HG03469 (cell line): ENCODE results near the gene VPS13D.

Experiments used
- ATAC-seq: cut with Tn5 transposase; IDR thresholded peaks from one replicate; pipeline ENCODE4 v1.9.1; 2021; ENCODE audit warnings: mild to moderate bottlenecking, moderate library complexity, moderate number of reproducible peaks; ENCODE audit not compliant: unreplicated experiment

Gene VPS13D

DNA sequence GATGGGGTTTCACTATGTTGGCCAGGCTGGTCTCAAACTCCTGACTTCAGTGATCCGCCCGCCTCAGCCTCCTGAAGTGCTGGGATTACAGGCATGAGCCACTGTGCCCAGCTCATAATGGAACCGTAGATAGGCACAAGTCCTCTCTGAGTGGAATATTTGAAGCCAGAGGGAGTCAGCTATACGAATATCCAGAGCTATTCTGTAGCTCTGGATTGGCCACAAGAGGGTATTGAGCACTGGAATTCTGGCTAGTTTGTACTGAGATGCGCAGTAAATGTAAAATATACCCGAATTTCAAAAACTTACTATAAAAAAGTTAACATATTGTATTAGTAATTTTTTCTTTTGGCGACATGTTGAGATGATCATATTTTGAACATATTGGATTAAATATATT is 851 bp upstream of the VPS13D start:
- ATAC-seq = no peak

DNA sequence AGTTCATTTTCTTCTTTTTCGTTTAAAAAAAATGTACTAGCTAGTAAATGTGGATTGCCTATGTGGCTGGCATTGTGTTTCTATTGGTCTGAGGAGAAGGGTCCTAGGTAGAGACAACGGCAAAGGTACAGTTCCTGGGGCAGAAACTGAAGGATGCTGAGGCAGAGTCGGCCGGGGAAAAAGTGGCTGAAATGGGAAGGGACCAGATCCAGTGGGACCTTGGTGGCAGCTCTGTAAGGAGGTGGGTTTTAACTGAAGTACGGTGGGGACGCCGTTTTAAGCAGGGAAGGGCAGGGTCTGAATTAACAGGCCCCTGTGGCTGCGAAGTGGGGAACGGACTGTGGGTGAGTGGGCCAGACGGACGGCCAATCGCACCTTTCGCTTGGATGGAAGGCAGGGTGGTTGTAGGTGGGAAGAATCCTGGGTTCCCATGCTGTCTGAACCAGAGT is 420 bp upstream of the VPS13D start:
- ATAC-seq = no peak

DNA sequence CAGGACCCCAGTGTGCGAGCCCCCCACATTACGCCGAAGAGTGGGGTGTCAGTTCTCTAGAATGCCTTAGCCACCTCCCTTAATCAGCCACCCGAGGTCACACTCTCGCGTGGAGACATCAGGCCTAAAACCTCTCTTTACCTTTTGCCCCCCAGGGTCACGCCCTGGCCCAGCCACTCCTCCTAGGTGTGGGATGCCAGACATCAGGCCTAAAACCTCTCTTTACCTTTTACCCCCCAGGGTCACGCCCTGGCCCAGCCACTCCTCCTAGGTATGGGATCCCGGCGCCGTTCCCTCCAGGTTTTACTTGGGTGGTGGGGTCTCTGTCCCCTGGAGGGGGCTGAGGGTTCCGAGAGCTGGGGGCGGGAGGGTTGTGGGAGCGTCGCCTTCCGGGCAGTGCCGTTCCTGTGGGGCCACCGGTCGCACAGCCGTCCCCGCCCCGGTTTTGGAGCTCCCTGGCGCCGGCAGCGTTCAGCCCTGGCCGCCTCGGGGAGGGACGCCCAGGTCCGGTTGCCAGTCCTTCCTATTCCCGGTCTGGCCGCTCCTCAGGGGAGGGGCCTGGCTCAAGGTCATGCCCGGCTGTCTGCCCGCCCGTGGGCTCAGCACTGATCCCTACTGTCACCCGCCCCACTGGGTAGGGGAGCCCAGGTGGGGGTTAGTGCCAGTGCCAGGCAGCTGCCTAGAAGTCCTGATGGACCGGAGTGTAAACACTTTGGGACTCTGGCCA is 882 bp downstream of the VPS13D start:
- ATAC-seq = peak; percentile 11

DNA sequence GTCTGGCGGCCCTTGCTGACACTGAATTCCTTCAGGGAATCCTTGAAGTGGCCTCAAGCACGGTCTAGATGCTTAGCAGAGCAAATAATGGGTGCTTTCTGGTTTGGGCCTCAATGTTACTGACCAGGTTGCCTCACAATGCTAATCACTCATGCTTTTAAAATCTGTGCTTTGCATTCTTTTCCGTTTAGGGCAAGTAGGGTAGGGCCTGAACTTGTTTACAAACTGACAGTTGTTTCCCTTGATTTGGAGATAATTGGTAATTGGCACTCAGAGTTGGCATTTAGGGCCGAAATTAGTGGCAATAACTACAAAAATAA is 1.4 kb downstream of the VPS13D start:
- ATAC-seq = no peak

DNA sequence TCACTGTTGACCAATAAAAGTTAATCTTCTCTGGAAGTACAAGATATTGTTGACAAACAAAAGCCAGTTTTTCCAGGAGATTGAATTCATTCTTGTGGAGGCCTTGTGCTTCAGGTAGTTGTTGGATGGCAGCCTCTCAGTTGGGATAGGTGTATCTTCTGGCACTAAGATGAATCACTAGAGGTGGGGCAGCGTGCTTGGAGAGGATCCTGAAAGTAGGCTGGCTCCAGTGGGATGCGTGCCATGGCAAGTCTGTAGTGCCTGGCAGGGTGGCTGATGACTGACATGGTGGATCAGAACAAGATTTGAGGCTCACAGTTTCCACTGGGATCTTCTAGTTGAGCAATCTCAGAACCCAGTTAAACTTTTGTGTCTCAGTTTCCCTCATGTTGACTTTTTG is 2.4 kb downstream of the VPS13D start:
- no peak for ATAC-seq

DNA sequence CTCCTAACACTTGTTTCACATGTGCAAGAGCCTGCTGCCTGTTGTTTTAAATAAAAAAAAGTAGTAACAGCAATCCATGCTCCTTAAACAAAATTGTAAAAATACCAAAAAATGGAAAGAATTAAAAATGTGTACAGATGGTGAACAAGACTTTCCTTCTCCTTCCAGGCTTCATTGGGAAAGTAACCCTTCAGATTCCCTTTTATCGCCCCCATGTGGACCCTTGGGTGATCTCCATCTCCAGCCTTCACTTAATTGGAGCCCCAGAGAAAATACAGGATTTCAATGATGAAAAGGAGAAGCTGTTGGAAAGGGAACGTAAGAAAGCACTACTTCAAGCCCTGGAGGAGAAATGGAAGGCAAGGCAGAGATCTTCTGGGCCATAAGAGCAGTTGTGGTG is 14.2 kb downstream of the VPS13D start:
- ATAC-seq = no peak

DNA sequence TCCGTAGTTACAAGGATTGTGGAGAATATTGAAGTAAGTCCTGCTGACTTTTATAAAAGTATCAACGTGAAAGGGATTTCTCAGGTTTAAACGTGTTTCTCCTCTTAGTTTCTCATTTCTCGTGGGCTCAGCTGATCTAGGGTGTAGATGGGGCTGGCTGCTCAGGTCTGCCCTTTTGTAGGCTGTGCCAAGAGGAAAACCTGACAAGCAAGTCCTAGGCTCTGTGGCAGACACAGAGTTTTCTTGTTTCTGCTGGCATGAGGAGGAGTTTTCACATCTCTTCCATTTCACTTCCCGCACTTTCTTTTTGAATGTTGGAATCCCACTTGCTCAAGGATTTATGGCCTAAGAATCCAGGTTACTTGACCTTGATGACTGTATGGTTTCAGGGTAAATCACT is 14.8 kb downstream of the VPS13D start:
- ATAC-seq = no peak

DNA sequence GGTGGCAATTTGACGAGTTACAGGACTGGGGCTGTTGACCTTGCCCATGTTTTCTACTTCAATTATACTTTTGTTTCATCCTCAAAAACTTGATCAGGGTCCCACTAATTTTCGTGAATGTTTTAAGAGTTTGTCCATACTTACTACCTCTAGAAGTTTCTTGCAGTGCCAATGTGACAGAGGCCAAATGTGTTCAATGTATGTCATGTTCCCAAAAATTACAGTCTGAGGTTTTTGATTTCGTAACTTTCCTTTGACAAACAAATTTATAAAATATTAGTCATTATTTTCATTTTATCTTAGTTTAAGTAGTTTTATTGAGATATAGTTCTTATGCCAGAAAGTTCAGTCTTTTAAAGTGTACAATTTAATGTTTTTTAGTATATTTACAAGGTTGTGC is 15.3 kb downstream of the VPS13D start:
- ATAC-seq = no peak

DNA sequence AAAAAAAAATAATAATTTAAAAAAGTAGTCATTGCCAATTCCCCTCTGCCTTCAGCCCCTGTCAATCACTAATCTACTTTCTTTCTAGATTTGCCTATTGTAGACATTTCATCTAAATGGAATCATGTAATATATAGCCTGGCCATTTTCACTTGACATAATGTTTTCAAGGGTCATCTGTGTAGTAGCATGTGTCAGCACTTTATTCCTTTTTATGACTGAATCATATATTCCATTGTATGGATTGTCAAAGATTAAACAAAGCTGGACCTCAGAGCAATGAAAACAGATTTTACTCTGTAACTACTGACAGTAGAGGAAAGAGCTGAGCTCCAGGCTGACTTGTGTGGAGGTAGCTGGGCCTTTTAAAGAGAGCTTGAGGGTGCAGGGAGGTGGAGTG is 15.9 kb downstream of the VPS13D start:
- no peak for ATAC-seq

DNA sequence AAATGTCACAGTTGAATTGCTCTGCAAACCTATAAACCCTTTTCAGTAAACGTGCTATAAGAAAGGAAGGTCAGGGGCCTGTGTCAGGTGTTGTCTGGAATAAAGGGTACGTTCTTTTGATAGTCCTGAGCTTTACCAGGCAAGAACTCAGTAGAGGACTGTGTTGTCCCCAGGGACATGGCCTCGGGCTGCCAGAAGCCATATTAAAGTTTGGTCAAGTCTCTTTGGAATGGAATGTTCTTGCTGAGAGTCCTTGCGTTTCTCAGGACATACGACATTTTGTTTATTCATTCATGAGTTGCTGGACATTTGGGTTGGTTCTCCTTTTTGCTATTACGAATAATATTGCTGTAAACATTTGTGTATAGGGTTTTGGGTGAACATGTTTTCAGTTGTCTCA is 16.8 kb downstream of the VPS13D start:
- ATAC-seq = no peak

DNA sequence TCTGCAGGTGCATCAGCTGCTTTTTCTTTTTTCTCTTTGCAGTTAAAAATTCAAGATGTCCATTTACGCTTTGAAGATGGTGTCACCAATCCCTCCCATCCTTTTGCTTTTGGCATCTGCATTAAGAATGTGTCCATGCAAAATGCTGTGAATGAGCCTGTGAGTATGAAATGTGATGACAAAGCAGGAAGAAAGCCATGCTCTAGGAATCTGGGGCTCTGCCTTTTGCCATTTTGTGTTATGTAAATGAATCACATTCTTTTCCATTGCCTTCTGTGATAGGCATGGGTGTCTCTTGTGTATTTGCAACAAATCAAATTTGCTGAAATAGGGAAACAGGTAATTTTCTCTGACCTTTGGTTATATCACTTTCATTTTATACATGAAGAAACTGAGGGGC is 19.4 kb downstream of the VPS13D start:
- no peak for ATAC-seq

DNA sequence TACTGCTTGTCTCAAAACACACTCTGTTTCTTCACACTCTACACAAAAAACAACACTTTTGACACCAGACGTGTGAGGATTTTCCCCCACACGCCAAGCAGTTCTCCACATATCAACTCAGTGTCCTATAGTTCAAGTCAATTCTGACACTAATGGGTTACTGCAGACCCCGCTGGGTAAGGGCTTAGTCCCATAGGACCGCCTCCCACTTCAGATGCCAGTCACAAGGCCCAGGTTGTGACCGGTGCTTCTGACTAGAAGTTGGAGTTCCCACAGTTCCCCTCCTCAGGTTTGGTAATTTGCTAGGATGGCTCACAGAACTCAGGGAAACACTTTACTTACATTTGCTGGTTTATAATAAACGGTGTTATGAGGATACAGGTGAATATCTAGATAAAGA is 19.9 kb downstream of the VPS13D start:
- no peak for ATAC-seq

DNA sequence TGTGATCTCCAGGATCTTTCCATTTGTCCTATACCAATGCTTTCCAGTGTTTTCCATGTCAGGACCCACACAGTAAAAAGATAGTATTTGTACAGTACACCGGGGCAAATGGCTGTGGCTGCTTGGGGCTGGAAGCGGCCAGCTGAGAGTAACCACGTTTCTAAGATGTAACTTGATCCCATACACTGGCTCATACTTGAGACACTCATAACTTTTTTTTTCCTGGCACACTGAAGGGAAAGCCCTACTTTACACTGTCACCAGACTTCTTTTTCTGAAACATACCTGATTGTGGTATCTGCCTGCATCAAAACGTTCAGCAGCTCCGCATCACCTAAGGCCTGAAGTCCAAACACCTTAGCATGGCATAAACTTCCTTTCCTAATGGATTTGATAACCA is 21.6 kb downstream of the VPS13D start:
- ATAC-seq = no peak

DNA sequence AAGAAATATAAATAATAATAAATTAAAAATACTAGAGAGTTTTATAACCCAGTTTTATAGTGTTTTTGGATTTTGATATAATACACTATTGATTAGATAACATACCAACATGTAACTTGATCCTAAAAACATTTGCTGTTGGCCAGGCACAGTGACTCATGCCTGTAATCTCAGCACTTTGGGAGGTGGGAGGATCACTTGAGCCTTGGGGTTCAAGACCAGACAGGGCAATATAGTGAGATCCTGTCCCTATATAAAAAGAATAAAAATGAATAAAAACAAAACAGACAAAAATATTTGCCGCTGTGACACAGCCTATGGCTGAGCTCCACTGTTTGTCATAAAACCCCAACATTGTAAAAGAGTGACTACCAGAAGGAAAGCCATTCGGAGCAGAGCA is 26.1 kb downstream of the VPS13D start:
- no peak for ATAC-seq

DNA sequence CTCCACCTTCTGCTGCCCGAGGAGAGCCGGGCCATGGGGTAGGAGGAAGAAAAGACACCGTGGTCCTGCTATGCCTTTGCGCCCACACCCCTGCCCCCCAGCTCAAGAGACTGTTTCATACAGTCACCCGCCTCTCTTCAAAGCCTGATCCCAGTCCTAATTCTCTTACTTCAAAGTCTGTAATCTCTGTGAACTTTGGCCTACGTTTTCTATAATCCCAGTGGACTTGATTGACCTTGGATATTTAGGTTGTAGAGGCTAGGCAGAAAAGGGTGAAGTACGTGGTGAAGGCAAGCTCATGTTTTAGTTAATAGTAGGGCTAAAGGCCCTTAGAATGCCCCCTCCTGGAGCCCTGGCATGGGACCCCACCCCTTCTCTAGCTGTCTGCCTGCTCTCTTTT is 28.4 kb downstream of the VPS13D start:
- no peak for ATAC-seq

DNA sequence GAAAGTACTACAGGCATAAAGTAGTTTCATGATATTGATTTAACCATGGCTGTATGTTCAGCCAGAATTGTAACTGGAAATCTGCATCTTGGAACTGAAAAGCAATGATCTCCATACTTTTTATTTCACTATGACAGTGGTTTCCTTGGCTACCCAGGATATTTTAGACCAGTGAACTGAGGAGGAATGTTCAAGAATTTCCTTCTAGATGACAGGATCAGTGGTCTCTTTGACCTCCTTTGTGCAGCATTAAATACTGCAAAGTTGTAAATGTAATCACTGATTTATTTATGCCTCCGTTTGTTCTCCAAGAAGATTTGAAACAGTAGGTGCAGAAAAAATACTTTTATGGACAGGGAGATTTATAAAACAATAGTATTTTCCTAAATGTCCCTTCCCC is 39.5 kb downstream of the VPS13D start:
- ATAC-seq = no peak

DNA sequence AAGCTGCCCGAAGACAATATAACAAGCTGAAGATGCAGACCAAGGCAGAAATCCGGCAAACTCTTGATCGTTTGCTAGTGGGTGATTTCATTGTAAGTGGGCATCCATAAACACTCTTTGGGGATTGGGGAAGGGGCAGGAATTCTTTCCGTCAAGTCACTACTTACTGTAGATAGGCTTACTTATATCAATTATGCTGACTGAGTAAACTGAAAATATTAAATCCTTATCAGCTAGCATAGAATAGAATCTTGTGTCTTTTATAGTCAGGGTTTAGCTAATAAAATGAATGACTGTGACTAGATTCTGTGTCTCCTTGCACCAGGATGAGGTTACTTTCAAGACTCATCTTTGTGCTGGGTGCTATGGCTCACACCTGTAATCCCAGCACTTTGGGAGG is 41.2 kb downstream of the VPS13D start:
- ATAC-seq = no peak

DNA sequence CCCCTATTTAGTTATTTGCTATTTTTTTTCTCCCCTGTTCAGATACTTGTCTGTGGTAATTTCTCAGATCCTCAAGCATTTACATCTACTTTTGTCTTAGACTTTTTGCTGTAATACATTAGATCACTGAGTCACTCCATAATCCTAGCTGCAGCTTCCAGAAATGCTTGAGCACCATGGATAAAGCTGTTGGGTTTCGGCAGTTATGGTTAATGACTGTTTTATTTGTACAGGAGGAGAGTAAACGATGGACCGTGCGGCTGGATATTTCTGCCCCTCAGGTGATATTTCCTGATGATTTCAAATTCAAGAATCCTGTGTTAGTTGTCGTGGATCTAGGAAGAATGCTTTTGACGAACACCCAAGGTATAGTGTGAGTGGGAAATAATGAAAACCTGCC is 42.9 kb downstream of the VPS13D start:
- no peak for ATAC-seq

DNA sequence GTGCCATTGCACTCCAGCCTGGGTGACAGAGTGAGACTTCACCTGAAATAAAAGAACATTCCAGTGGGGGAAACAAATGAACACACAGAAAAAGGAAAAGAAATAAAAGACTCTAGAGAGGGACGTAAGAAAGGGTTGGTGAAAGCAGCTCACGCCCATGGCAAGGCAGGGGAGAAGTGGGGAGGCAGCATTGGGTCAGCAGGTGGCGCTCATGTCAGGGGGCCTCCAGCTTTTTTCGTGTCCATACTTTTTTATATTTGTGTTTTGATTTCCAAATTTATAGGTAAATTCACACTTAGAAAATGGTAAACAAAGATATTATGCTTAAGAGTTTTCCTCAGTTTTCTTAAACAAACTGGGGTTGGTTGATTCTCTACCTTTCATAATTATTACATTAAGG is 45.5 kb downstream of the VPS13D start:
- ATAC-seq = no peak

DNA sequence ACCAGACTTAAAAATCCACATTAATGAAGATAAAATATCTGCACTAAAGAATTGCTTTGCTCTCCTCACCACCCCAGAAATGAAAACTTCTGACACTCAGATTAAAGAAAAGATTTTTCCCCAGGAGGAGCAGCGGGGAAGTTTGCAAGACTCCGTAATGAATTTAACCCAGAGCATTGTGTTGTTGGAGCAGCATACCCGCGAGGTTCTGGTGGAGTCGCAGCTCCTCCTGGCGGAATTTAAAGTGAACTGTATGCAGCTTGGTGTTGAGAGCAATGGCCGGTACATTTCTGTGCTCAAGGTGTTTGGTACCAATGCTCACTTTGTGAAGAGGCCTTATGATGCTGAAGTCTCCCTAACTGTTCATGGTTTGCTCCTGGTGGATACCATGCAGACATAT is 46.4 kb downstream of the VPS13D start:
- ATAC-seq = no peak

DNA sequence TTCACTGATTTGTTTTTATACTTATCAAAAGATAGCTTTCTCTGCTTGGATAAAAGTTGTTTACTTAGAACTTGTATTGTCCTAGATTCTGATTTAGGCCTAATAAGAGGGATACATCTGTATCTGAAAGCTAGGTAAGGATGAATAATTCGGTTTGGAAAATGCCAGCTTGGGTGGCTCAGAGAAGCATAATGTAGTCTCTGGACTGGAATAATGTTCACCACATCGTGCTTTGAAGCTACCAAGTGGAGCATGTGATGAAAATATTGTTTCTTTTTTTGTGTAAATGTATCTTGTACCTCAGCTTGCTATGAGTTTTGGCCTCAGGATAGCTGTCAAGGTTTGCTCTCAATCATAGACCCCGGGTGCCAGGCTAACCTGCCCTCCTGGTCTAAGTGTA is 49.2 kb downstream of the VPS13D start:
- ATAC-seq = no peak

DNA sequence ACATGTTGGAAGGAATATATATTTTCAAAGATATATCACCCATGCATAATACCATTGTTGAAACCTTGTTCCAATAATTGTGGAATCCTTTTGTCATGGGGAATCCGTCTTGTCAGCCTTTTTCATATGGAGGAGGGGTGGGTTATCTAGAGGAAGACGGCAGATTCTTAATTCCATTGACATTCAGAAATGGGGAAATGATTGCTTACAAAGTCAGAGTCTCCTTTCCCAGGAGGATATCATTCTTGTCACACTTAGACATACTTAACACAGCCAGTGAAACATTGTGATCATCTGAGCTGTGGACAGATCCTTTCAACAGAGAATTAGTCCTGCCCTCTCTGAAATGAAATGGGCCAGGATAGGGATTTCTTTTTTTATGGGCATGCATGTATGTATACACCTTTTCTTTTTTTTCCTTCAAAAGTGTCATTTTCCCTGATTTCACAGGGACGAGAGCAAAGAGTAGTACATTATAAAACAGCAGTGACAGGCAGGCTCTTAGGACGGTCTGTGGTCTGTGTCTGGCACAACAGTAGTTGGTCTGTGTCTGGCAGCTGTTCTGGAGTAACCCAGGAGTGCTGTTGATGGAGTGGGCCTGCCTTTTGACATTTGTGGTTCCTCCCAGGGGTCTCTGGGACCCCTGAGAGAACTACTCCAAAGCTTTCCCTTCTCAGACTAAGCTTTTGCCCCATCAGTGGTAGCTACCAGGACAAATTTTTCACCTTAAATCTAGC is 50.1 kb downstream of the VPS13D start:
- ATAC-seq = no peak

DNA sequence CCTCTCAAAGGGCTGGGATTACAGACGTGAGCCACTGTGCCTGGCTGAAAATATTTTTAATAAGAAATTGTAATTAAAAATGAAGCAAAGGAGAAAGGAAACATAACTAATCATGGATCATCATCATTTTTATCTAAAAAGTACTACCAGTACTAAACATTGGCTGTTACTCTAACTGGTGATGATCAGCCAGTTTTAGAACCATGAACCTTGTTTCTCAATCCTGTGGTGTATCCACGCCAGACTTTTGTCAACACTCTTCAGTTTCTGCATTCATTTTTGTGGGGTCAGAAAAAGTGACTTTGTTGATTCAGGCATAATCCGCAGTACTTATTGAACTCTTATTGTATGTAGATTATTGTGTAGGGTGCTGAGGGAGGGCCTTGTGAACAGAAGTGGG is 52.3 kb downstream of the VPS13D start:
- no peak for ATAC-seq
